ENCODE measurements around the gene CAMK2G.
"Not testable (repeated sequence)": the region's sequence is repeated elsewhere in the genome, so short reads cannot be mapped to it uniquely, and the experiment has no call there.

CAMK2G gene

DNA sequence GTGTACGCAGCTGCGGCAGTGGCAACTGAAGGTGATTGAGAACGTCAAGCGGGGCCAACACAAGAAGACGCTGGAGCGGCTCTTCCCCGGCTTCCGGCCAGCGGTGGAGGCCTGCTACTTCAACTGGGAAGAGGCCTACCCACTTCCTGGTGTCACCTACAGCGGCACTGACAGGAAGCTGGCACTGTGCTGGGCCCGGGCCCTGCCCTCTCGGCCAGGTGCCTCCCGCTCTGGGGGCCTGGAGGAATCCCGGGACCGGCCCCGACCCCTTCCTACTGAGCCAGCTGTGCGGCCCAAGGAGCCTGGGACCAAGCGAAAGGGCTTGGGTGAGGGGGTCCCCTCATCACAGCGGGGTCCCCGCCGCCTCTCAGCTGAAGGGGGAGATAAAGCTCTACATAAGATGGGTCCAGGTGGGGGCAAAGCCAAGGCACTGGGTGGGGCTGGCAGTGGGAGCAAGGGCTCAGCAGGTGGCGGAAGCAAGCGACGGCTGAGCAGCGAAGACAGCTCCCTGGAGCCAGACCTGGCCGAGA is 82.4 kb downstream of the CAMK2G start:
- no peak for DNase-seq (ENCODE audit: low read depth in 3 of 3)

DNA sequence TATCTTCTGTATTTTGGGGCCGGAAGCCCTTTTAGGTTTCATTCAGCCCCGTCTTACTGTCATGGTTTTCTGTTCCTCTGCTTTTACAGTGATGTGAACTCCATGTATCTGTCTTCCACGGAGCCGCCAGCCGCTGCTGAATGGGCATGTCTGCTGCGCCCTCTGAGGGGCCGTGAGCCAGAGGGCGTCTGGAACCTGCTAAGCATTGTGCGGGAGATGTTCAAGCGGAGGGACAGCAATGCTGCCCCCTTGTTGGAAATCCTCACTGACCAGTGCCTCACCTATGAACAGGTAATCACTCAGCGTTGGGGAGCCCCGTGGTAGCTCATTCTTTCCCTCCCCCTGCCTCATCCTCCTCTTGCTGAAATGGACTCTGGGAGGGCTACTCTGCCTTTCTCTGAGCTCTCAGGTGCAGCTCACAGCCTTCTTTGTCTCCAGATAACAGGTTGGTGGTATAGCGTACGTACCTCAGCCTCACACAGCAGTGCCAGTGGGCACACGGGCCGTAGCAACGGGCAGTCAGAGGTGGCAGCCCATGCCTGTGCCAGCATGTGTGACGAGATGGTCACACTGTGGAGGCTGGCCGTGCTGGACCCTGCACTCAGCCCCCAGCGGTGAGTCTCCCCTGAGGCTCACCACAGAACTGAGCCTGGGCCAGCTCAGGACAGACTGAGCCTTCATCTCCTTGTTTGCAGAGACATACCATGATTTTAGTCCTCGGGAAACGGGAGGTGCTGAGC is 83.3 kb downstream of the CAMK2G start:
- DNase-seq (ENCODE audit: low read depth in 3 of 3): no peak

DNA sequence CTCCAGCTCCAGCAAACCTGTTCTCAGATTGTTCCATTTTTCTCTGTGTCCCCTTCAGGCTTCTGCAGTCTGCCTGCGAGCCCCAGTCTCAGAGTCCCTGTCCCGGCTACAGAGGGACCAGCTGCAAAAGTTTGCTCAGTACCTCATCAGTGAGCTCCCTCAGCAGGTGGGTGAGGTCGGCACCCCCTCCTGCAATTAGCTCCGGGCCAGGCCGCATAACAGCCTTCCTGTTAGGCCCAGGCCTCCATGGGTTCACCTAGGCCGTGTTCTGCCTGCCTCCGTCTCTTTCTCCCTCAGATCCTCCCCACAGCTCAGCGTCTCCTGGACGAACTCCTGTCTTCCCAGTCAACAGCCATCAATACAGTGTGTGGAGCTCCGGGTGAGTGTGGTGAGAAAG is 84.7 kb downstream of the CAMK2G start:
- DNase-seq (ENCODE audit: low read depth in 3 of 3): no peak

DNA sequence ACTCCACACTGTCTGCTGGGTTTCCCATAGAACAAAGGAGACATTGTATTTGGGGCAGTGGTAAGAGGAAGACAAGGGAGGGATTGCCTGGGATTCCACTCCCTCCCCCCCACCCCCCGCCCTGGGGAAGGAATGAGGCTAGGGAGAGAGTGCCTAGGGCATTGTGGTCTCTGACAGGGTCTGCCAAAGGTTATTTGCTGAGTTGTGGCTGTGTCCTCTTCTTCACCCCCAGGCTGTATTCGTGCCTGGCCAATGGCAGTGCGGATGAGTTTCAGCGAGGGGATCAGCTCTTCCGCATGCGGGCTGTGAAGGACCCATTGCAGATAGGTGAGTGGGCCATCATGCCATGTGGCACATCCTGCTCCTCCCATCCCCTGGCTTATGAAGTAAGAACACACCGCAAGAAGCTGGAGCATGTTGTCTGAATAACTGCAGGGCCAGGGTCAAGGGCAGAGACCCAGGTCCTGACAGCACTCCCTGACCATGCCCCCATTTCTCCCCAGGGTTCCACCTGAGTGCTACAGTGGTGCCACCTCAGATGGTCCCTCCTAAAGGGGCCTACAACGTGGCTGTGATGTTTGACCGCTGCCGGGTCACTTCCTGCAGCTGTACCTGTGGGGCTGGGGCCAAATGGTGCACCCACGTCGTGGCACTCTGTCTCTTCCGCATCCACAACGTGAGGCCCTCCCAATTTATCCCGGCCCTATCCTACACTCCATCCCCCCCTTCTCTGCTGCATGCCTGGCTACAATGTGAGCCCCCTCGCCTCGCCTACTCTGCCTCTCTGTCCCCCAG is 85.3 kb downstream of the CAMK2G start:
- no peak for DNase-seq (ENCODE audit: low read depth in 3 of 3)

DNA sequence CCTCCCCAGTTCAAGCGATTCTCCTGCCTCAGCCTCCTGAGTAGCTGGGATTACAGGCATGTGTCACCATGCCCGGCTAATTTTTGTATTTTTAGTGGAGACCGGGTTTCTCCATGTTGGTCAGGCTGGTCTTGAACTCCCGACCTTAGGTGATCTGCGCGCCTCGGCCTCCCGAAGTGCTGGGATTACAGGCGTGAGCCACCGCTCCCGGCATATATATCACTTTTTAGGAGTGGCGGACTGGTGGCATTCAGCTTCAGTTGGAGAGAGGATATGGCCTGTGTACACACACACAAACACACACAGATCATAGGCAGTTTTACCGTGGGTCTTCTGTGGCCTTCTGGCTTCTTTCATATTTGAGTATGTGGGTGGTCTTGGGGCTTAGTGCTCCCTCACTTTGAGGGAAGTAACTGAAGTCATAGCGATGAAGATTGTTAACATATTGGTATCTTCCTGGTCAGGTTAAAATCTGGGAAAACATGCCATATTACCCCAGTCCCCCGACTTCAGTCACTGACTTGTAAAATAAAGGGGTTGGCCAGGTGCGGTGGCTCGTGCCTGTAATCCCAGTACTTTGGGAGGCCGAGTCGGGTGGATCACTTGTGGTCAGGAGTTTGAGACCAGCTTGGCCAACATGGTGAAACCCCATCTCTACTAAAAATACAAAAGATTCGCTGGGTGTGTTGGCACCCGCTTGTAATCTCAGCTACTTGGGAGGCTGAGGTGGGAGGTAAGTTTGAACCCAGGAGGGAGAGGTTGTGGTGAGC is 87.1 kb downstream of the CAMK2G start:
- not testable (repeated sequence) for DNase-seq (ENCODE audit: low read depth in 3 of 3)

DNA sequence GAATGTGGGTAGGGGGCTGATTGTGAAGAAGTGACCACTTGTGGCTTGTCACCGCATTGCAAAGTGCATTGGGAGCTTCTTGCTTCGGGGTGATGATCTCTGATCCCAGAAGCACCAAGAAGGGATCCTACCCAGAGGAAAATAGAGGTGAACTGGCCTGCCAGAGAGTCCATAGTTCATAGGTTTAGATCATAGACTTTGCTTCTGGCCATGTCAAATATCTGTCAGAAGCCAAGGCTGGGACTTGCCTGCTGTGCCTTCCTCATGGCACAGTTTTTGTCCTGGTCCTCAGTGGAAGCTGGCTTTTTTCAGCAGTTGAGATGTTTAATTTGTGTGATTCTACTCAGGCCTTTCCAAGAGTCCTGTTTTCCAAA is 87.9 kb downstream of the CAMK2G start:
- no peak for DNase-seq (ENCODE audit: low read depth in 3 of 3)

DNA sequence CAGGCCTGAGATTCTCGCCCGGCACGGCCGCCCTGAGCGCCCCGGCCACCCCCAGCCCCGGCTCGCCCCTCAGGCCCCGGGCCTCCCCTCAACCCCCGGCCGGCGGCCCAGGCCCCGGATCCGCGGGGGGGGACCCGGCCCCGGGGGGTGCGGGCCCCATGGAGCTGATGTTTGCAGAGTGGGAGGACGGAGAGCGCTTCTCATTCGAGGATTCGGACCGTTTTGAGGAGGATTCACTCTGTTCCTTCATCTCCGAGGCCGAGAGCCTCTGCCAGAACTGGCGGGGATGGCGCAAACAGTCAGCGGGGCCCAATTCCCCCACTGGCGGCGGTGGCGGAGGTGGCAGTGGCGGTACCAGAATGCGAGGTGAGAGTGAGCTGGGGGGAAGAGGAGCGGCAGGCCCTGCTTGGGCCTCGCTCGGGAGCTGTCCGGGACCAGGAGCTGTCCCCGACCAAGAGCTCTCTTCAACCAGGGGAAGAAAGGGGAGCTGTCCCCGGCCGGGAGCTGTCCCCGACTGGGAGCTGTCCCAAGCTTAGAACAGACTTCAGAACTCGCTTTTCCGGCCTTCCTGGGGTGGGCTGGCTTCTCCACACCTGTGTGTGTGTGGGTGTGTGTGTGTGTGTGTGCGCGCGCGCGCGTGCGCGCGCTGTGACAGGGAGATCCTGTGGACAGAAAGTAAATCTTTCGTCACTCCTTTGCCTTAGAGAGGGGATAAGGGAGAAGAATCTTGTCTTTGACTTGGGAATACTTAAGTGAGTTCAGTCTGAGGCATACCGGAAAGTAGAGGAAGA is 88.4 kb downstream of the CAMK2G start:
- no peak for DNase-seq (ENCODE audit: low read depth in 3 of 3)

DNA sequence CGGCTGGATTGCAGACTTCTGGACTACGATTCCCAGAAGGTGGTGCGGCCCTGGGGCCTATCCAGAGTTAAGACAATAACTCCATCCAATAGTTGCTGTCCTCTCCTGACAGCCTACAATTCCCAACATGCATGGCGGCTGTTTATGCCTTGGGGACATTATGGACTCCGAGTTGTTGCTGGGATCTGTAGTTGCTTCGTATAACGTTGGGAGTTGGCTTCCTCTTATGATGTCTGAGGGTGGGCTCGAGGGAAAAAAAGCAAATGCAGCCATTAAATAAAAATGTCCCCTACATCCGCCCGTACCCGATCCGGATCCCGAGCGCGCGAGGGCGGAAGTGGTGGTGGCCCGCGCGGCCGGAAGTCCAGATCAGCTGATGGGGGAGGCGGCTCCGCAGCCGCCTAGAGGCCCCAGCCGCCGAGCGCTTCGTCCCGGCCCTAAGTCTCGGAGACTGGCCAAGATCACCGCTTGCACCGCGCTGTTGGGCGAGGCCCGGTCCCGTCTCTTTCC is 89.1 kb downstream of the CAMK2G start, which contains the start of gene ZSWIM8:
Gene ZSWIM8, plus strand, starts transcription at position 396 of the 510 bp plus-strand sequence. CDS start 273 bp downstream, outside the sequence.
- peak; percentile 64 to 79 (median 69) for DNase-seq (ENCODE audit: low read depth in 3 of 3)

DNA sequence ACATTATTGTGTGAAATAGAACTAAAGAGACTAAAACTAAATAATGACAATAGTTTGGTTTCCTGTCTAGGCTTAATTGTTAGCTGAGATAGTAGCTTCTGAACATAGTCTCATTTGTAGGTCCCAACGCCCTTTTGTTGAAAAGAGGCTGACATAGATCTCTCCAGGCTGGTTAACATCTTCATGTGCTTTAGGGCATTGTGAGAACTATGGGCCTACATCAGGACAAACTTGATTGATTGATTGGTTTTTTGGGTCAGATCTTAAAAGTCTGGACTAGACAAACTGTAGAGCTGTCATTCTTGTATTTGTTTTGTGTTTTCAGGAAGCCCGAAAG is 91.6 kb downstream of the CAMK2G start:
- no peak for DNase-seq (ENCODE audit: low read depth in 3 of 3)

DNA sequence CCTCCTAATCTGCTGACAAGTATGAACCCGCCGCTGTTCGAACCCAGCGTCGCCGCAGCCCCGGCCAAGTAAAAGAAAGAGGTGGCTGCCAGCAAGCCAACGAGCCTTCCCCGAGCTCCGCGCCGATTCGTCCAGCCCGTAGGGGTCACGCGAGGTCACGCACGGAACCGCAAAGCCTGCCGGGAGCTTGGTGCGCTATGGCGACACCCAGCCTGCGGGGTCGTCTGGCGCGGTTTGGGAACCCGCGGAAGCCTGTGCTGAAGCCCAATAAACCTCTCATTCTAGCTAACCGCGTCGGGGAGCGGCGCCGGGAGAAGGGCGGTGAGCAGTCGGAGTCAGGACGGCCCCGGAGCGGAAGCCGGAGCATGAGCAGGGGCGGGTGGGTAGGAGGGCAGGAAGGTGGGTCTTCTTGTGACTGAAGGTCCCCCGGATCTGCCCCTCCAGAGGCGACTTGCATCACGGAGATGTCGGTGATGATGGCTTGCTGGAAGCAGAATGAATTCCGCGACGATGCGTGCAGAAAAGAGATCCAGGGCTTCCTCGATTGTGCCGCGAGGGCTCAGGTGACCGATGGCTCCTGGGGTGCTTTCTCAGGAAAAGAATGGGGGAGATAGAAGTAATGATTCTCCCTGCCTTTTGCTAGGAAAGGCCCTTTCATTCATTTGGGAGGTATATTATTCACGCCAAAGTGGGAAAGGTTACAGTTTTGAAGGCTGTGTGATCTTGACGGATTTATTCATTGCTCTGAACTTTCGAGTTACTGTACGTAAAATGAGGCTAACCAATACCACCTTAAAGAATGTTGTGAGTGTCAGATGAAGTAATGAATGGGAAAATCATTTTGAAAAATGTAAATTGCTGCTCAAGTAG is 92.2 kb downstream of the CAMK2G start, which contains the start of gene CHCHD1:
Gene CHCHD1, plus strand, starts transcription at position 170 of the 870 bp plus-strand sequence. Its CDS starts 28 bp downstream, at position 198.
- DNase-seq (ENCODE audit: low read depth in 3 of 3): peak; percentile 86 to 91 (median 87)

DNA sequence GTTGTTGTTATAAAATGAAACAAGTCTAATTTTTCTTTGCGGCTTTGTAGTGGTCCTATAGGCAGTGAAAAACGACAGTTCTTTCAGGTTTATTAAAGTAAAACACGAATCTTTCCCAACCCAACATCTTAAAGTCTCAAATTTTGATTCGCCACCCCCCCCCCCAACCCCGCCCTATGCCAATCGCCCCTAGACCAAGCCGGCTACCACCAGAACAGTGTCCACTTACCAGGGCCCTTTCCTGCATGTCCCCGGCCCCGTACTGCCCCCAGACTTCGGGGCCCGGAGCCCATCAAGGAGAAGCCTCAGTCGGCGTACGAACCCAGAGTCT is 92.8 kb downstream of the CAMK2G start:
- DNase-seq (ENCODE audit: low read depth in 3 of 3): no peak

DNA sequence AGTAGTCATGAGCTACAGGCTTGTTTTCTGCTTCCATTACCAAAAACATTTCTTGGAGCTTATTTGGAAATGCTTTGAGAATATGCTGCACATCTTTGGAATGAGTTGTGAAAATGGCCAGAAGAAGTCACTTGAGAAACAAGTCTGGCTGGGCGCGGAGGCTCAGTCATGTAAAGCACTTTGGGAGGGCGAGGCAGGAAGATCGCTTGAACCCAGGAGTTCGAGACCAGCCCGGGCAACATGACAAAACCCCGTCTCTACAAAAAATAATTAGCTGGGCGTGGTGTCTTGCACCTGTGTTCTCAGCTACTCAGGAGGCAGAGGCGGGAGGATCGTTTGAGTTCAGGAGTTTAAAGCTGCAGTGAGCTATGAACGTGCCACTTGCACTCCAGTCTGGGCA is 93.4 kb downstream of the CAMK2G start:
- DNase-seq (ENCODE audit: low read depth in 3 of 3): no peak

DNA sequence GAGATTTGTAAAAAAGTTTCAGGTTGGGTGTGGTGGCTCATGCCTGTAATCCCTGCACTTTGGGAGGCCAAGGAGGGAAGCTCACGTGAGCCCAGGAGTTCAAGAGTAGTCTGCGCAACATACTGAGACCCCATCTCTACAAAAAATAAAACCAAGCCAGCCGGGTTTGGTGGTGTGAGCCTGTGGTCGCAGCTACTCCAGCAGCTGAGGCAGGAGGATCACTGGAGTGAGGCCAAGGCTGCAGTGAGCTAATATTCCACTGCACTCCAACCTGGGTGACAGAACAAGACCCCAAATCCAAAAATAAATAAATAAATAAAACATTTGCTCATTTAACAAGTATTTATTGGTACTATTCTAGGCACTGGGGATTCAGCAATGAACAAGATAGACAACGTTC is 94.1 kb downstream of the CAMK2G start:
- no peak for DNase-seq (ENCODE audit: low read depth in 3 of 3)

DNA sequence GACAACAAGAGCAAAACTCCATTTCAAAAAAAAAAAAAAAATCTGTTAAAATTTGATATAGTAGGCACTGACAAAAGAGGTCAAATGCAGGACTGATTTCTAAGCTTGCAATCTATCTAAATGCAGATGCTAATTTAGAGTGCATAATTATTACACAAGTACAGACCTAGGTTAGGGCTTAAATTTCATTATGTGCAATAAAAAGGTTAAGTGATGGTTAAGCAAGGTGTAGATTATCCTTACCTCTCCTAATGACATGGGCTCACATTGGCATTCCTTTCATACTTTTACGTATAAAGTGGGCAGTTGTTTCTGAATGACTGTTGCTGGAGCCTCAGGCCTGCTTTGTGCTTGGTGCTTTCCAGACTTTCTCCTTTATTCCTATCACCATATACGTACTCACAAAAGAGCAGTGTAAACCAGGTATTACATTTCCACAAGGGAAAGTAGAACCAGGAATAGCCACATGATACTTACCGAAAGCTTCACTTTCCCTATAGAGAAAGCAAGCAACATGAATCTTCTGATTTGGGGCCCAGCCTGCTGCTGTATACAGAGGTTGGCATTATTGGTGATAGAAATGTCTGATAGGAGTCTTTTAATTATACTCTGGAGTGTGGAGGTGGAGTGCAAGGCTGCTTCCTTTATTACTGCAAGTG is 94.7 kb downstream of the CAMK2G start:
- no peak for DNase-seq (ENCODE audit: low read depth in 3 of 3)

DNA sequence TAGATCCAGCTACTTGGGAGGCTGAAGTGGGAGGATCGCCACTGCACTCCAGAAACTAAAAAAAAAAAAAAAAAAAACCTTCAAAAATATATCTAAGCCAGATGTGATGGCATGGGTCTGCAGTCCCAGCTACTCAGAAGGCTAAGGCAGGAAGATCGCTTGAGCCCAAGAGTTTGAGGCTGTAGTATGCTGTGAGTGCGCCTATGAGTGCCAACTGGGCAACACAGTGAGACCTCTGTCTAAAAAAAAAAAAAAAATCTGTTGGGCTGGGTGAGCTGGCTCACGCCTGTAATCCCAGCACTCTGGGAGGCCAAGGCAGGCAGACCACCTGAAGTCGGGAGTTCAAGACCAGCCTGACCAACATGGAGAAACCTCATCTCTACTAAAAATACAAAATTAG is 95.3 kb downstream of the CAMK2G start:
- DNase-seq (ENCODE audit: low read depth in 3 of 3): no peak

DNA sequence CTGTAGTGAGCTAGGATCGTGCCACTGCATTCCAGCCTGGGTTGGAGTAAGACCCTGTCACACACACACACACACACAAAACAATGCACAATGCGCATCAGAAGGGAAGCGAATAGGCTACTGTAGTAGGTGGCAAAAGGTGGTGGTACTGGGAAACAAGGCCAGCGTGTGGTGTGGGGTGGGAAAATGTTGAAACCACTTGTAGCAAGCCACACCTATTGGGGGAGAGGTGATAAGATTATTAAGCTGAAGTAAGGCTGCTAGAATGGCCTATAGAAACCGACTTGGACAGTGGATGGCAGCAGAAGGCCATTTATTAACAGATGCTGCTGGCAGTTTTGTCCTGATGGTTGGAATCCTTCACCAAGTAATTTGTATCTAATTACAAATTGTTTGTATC is 99.7 kb downstream of the CAMK2G start:
- DNase-seq (ENCODE audit: low read depth in 3 of 3): no peak

DNA sequence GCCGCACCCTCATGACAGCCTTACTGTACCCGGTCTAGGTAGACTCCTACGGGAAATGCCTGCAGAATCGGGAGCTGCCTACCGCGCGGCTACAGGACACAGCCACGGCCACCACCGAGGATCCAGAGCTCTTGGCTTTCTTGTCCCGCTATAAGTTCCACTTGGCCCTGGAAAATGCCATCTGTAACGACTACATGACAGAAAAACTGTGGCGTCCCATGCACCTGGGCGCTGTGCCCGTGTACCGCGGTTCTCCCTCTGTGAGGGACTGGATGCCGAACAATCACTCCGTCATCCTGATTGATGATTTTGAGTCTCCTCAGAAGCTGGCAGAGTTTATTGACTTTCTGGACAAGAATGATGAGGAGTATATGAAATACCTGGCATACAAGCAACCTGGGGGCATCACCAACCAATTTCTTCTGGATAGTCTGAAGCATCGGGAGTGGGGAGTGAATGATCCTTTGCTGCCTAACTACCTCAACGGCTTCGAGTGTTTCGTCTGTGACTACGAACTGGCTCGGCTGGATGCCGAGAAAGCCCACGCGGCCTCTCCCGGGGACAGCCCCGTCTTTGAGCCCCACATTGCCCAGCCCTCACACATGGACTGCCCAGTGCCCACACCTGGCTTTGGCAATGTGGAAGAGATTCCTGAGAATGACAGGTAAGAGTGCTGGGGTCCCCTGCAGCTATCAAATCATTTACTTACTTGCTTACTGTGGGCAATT is 101.0 kb downstream of the CAMK2G start:
- no peak for DNase-seq (ENCODE audit: low read depth in 3 of 3)

DNA sequence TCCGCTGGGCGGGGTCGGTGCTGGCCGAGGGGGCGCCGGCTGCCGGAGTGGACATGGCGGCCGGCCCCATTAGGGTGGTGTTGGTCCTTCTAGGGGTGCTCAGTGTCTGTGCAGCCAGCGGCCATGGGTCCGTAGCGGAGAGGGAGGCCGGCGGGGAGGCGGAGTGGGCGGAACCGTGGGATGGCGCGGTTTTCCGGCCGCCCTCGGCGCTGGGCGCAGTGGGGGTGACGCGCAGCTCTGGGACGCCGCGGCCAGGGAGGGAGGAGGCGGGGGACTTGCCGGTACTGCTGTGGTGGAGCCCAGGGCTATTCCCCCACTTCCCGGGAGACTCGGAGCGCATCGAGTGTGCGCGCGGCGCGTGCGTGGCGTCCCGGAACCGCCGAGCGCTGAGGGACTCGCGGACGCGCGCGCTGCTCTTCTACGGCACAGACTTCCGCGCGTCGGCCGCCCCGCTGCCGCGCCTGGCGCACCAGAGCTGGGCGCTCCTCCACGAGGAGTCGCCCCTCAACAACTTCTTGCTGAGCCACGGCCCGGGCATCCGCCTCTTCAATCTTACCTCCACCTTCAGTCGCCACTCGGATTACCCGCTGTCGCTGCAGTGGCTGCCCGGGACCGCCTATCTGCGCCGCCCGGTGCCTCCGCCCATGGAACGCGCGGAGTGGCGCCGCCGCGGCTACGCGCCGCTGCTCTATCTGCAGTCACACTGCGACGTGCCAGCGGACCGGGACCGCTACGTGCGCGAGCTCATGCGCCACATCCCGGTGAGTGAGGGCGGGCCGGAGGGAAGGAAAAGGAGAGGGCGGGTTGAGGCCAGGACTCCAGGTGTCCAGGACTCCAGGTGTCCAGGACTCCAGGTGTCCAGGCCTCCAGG is 101.8 kb downstream of the CAMK2G start:
- peak; percentile 59 to 70 (median 67) for DNase-seq (ENCODE audit: low read depth in 3 of 3)
